ENCODE measurements around the gene DLG2. TPM values are rescaled to one million over a fixed set of nuclear protein-coding genes. Genes with fewer than 3 reads are reported as not detected.

DLG2 gene
- total and polyA plus RNA-seq, 2 of the 4 experiments (the other 2 are of a cell fraction) = 0.31 to 0.36 TPM

DNA sequence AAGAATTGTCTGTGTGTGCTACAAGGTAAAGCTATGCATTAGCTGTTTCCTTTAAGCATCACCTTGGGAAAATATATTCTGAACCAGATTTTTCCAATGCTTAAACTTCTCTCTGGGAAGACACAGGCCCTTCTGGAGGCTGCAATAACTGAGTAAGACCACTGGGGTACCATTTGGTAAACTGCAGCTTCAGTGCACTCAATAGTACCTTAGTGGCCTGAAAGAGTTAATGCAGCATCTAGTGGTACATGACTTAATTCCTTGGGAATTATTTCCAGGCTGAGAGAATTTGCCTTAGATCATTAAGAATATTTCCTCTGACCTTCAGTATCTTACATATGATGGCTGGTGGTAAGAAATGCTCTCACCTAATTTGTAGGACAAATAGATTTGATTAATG is 727.4 kb downstream of the DLG2 start:
- Histone ChIP-seq H2AFZ (replicated peaks; ENCODE audit: low read length, poor library complexity) (no peak overlapping the region), H3K36me3 (ENCODE audit: control insufficient read depth, insufficient read depth, low read length) (no peaks in the 10 kb centered on the region), H3K56ac (ENCODE audit: extremely low read depth, insufficient read depth, low read length) (no peak overlapping the region), H3K18ac (ENCODE audit: low read depth, low read length) (no peak overlapping the region), H3K27ac (ENCODE audit: insufficient read depth, low read length) (no peak overlapping the region), H3K79me1 (ENCODE audit: low read depth in 1 of 2, low read length in 2 of 2) (no peaks in the 10 kb centered on the region), H2AK5ac (ENCODE audit: low read depth, low read length) (no peak overlapping the region), H2BK5ac (ENCODE audit: low read depth, low read length, poor library complexity, severe bottlenecking) (no peak overlapping the region), H3K4me2 (ENCODE audit: low read depth, low read length) (no peak overlapping the region), H2BK15ac (ENCODE audit: low read depth, low read length) (no peak overlapping the region), H3K9me1 (ENCODE audit: insufficient read depth, low read length) (no peaks in the 10 kb centered on the region), H2AK9ac (replicated peaks; ENCODE audit: low read depth, low read length, poor library complexity) (no peak overlapping the region), H3K9me3 (ENCODE audit: control insufficient read depth, insufficient read depth, low read length) (no peaks in the 10 kb centered on the region), H2BK20ac (ENCODE audit: low read depth, low read length) (no peak overlapping the region), H3K23ac (ENCODE audit: low read depth, low read length) (no peak overlapping the region), H4K20me1 (ENCODE audit: insufficient read depth, low read length) (no peaks in the 10 kb centered on the region), H3K27me3 (ENCODE audit: control insufficient read depth, insufficient read depth, low read length) (no peaks in the 10 kb centered on the region), H3K9ac (ENCODE audit: low read depth, low read length) (no peak overlapping the region), H3K4me1 (ENCODE audit: control insufficient read depth, insufficient read depth, low read length) (no peaks in the 10 kb centered on the region; the same call in 1 of the 2 replicates), H3K4me3 (ENCODE audit: insufficient read depth, low read depth, low read length) (no peak overlapping the region), H3K14ac (replicated peaks; ENCODE audit: low read depth, low read length) (no peak overlapping the region), H4K91ac (ENCODE audit: insufficient read depth, low read depth, low read length) (no peak overlapping the region), H3K4ac (ENCODE audit: low read depth, low read length) (no peak overlapping the region), H4K8ac (ENCODE audit: low read depth in 2 of 2, low read length in 2 of 2) (no peak overlapping the region), H4K5ac (ENCODE audit: low read depth, low read length) (no peak overlapping the region), H2BK120ac (ENCODE audit: low read depth, low read length) (no peak overlapping the region)
- CTCF ChIA-PET = interaction anchor here (1.4 kb wide), 1 partner anchor 9 kb away, joined by 4 read pairs; no protein-coding TSS in a partner anchor
- POLR2A ChIA-PET (ENCODE audit: unreplicated experiment) = no interaction called here
- dilution Hi-C loops (cut with HindIII; ENCODE audit: low sequenced_read_pairs, unreplicated experiment) (no loop called here), intact Hi-C loops (cut with micrococcal nuclease) (no loop called here), in situ Hi-C loops (cut with MboI; ENCODE audit: low sequenced_read_pairs) (no loop called here)
- no TSS peak for BruUV-seq (replicated peaks)
- TF ChIP-seq, protein P1, sequence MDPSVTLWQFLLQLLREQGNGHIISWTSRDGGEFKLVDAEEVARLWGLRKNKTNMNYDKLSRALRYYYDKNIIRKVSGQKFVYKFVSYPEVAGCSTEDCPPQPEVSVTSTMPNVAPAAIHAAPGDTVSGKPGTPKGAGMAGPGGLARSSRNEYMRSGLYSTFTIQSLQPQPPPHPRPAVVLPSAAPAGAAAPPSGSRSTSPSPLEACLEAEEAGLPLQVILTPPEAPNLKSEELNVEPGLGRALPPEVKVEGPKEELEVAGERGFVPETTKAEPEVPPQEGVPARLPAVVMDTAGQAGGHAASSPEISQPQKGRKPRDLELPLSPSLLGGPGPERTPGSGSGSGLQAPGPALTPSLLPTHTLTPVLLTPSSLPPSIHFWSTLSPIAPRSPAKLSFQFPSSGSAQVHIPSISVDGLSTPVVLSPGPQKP (IDR thresholded peaks at IDR 0.05; ENCODE audit: borderline replicate concordance, low read depth, low read length) = no peak
- TF ChIP-seq CEBPB (IDR thresholded peaks at IDR 0.05; ENCODE audit: low read depth, low read length) (no peak), SMC3 (IDR thresholded peaks at IDR 0.05; ENCODE audit: low read depth, low read length) (no peak), MAZ (IDR thresholded peaks at IDR 0.05; ENCODE audit: borderline replicate concordance, low read depth, low read length) (no peak), POLR2A (IDR thresholded peaks at IDR 0.05; ENCODE audit: low read depth, low read length) (no peak), BHLHE40 (IDR thresholded peaks at IDR 0.05; ENCODE audit: low read depth, low read length) (no peak), FOS (IDR thresholded peaks at IDR 0.05; ENCODE audit: low read depth, low read length) (no peak), NFE2L2 (IDR thresholded peaks at IDR 0.05; ENCODE audit: low read depth, low read length) (no peak), RCOR1 (IDR thresholded peaks at IDR 0.05; ENCODE audit: insufficient replicate concordance, low read length) (no peak), CTCF (conservative IDR thresholded peaks at IDR 0.05; ENCODE audit: low read depth, low read length) (no peak; the same call in 1 of the 2 replicates), MAFK (IDR thresholded peaks at IDR 0.05; ENCODE audit: low read depth, low read length) (no peak), CHD1 (IDR thresholded peaks at IDR 0.05; ENCODE audit: low read depth, low read length) (no peak), RFX5 (IDR thresholded peaks at IDR 0.05; ENCODE audit: low read depth, low read length) (no peak), MXI1 (IDR thresholded peaks at IDR 0.05; ENCODE audit: borderline replicate concordance, low read depth, low read length) (no peak), RAD21 (IDR thresholded peaks at IDR 0.05; ENCODE audit: low read length) (no peak)
- DNase-seq (peak; percentile 5), ATAC-seq (ENCODE audit: low read depth) (no peak)

Data from IMR-90 (cell line).